ENCODE results near the gene ARF1. TPM values are rescaled to one million over a fixed set of nuclear protein-coding genes. Genes with fewer than 3 reads are reported as not detected.

Gene ARF1
- total RNA-seq, 1 donor from 2014 or later = 213 TPM

- ChIA-PET POLR2A (no interaction called here), CTCF (no interaction called here)
- H3K9me3 Mint-ChIP-seq = no peaks in the 10 kb centered on the region
- no peaks in the 10 kb centered on the region for H3K36me3 Mint-ChIP-seq (ENCODE audit: low read depth)
- DNase-seq = no peak
- H3K27ac Mint-ChIP-seq = no peak overlapping the region
- intact Hi-C loops (cut with micrococcal nuclease) = no loop called here
- no peak for ATAC-seq (ENCODE audit: low read depth)
- TF ChIP-seq, protein P1, sequence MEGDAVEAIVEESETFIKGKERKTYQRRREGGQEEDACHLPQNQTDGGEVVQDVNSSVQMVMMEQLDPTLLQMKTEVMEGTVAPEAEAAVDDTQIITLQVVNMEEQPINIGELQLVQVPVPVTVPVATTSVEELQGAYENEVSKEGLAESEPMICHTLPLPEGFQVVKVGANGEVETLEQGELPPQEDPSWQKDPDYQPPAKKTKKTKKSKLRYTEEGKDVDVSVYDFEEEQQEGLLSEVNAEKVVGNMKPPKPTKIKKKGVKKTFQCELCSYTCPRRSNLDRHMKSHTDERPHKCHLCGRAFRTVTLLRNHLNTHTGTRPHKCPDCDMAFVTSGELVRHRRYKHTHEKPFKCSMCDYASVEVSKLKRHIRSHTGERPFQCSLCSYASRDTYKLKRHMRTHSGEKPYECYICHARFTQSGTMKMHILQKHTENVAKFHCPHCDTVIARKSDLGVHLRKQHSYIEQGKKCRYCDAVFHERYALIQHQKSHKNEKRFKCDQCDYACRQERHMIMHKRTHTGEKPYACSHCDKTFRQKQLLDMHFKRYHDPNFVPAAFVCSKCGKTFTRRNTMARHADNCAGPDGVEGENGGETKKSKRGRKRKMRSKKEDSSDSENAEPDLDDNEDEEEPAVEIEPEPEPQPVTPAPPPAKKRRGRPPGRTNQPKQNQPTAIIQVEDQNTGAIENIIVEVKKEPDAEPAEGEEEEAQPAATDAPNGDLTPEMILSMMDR (IDR thresholded peaks at IDR 0.05) = no peak
- H3K27me3 Mint-ChIP-seq = peaks cover 19% of the 10 kb centered on the region
- no peak overlapping the region for H3K4me3 Mint-ChIP-seq
- H3K4me1 Mint-ChIP-seq = no peaks in the 10 kb centered on the region
These were observed 16.1 kb upstream of the ARF1 start for GRCh38 chr1:228066416-228066815.

GRCh38 chr1:228066891-228067654, 15.4 kb upstream of the ARF1 start:
- H3K27me3 Mint-ChIP-seq = peaks cover 18% of the 10 kb centered on the region
- H3K36me3 Mint-ChIP-seq (ENCODE audit: low read depth) = no peaks in the 10 kb centered on the region
- ChIA-PET CTCF (no interaction called here), POLR2A (no interaction called here)
- no peaks in the 10 kb centered on the region for H3K9me3 Mint-ChIP-seq
- intact Hi-C loops (cut with micrococcal nuclease) = no loop called here
- H3K4me1 Mint-ChIP-seq = no peaks in the 10 kb centered on the region
- no peak overlapping the region for H3K27ac Mint-ChIP-seq
- no peak overlapping the region for H3K4me3 Mint-ChIP-seq
- ATAC-seq (ENCODE audit: low read depth) (no peak), DNase-seq (no peak)
- TF ChIP-seq, protein P1 (IDR thresholded peaks at IDR 0.05) = no peak

- Mint-ChIP-seq H3K27ac (no peak overlapping the region), H3K9me3 (no peaks in the 10 kb centered on the region), H3K4me3 (no peak overlapping the region), H3K4me1 (no peaks in the 10 kb centered on the region), H3K36me3 (ENCODE audit: low read depth) (no peaks in the 10 kb centered on the region), H3K27me3 (peaks cover 14% of the 10 kb centered on the region)
- ChIA-PET POLR2A (no interaction called here), CTCF (no interaction called here)
- TF ChIP-seq, protein P1 (IDR thresholded peaks at IDR 0.05) = no peak
- DNase-seq (no peak), ATAC-seq (ENCODE audit: low read depth) (no peak)
- intact Hi-C loops (cut with micrococcal nuclease) = no loop called here
These were observed 14.1 kb upstream of the ARF1 start for GRCh38 chr1:228068359-228068758.

DNA sequence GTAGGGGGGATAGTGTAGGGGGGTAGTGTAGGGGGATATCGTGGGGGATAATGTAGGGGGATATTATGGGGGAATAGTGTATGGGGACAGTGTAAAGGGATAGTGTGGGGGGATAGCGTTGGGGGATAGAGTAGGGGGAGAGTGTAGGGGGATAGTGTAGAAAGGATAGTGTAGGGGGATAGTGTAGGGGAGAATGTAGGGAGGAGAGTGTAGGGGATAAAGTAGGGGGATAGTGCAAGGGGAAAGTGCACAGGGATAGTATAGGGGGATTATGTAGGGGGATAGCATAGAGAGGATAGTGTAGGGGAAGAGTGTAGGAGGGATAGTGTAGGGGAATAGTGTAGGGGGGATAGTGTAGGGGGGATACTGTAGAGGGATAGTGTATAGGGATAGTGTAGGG, 12.3 kb upstream of the ARF1 start:
- intact Hi-C loops (cut with micrococcal nuclease) = no loop called here
- H3K27me3 Mint-ChIP-seq = peaks cover 11% of the 10 kb centered on the region

DNA sequence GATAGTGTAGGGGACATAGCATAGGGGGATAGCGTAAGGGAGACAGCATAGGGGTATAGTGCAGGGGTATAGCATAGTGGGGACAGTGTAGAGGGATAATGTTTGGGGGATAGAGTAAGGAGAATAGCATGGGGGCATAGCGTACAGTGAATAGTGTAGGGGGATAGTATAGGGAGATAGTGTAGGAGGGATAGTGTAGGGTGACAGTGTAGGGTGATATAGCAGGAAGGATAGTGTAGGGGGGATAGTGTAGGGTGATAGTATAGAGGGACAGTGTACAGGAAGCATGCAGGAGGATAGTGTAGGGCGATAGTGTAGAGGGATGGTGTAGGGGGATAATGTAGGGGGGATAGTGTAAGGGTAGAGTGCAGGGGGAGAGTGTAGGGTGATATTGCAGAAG, 11.7 kb upstream of the ARF1 start:
- POLR2A ChIA-PET = no interaction called here
- Mint-ChIP-seq H3K36me3 (ENCODE audit: low read depth) (no peaks in the 10 kb centered on the region), H3K9me3 (no peaks in the 10 kb centered on the region), H3K27ac (no peak overlapping the region), H3K4me3 (no peak overlapping the region), H3K4me1 (no peaks in the 10 kb centered on the region), H3K27me3 (peaks cover 6% of the 10 kb centered on the region)
- CTCF ChIA-PET = no interaction called here
- DNase-seq = no peak
- intact Hi-C loops (cut with micrococcal nuclease) = no loop called here
- TF ChIP-seq, protein P1 (IDR thresholded peaks at IDR 0.05) = no peak
- no peak for ATAC-seq (ENCODE audit: low read depth)

More for the DNA sequence above, 12.3 kb upstream of the ARF1 start:
- POLR2A ChIA-PET = no interaction called here
- H3K4me1 Mint-ChIP-seq = no peaks in the 10 kb centered on the region
- H3K9me3 Mint-ChIP-seq = no peaks in the 10 kb centered on the region
- H3K4me3 Mint-ChIP-seq = no peak overlapping the region
- ATAC-seq (ENCODE audit: low read depth) (no peak), DNase-seq (no peak)
- TF ChIP-seq, protein P1 (IDR thresholded peaks at IDR 0.05) = no peak
- H3K36me3 Mint-ChIP-seq (ENCODE audit: low read depth) = no peaks in the 10 kb centered on the region
- H3K27ac Mint-ChIP-seq = no peak overlapping the region
- CTCF ChIA-PET = no interaction called here

Measured in activated B cell treated with CpG ODN at 0.5 μM for 24 hours (primary cell).